HEK293T (cell line): Measurements from ENCODE around the gene SEC61A1.

Experiments used
- ARNT ChIP-seq: fragments of 450-650 bp; IDR thresholded peaks from 2 replicates; pipeline ENCODE4 v1.6.1; 2017; ENCODE audit warnings: mild to moderate bottlenecking
- BHLHE40 ChIP-seq: fragments of 450-650 bp; IDR thresholded peaks from 2 replicates; pipeline ENCODE4 v1.6.1; 2016; ENCODE audit warnings: mild to moderate bottlenecking, moderate library complexity, borderline replicate concordance
- CTBP1 ChIP-seq: fragments of 450-650 bp; IDR thresholded peaks from 2 replicates; pipeline ENCODE4 v1.6.1; 2016; ENCODE audit warnings: borderline replicate concordance
- ELF4 ChIP-seq: fragments of 450-650 bp; IDR thresholded peaks from 2 replicates; pipeline ENCODE4 v1.6.1; 2017; ENCODE audit warnings: antibody characterized with exemption
- FOXA1 ChIP-seq: fragments of 450-650 bp; IDR thresholded peaks from 2 replicates; pipeline ENCODE4 v1.6.1; 2016; ENCODE audit warnings: mild to moderate bottlenecking
- FOXK2 ChIP-seq: fragments of 450-650 bp; IDR thresholded peaks from 2 replicates; pipeline ENCODE4 v1.6.1; 2016; ENCODE audit warnings: mild to moderate bottlenecking
- FOXM1 ChIP-seq: fragments of 450-650 bp; IDR thresholded peaks from 2 replicates; pipeline ENCODE4 v1.6.1; 2017; ENCODE audit warnings: mild to moderate bottlenecking, borderline replicate concordance
- L3MBTL2 ChIP-seq: fragments of 450-650 bp; conservative IDR thresholded peaks from 2 replicates; pipeline ENCODE4 v1.6.1; 2016; ENCODE audit warnings: mild to moderate bottlenecking
- LEF1 ChIP-seq: fragments of 450-650 bp; IDR thresholded peaks from 2 replicates; pipeline ENCODE4 v1.6.1; 2017; ENCODE audit warnings: mild to moderate bottlenecking, borderline replicate concordance
- NFRKB ChIP-seq: fragments of 450-650 bp; IDR thresholded peaks from 2 replicates; pipeline ENCODE4 v1.6.1; 2016; ENCODE audit warnings: mild to moderate bottlenecking, moderate library complexity
- PKNOX1 ChIP-seq: fragments of 450-650 bp; IDR thresholded peaks from 2 replicates; pipeline ENCODE4 v1.6.1; 2016
- SP1 ChIP-seq: fragments of 450-650 bp; IDR thresholded peaks from 2 replicates; pipeline ENCODE4 v1.6.1; 2017
- SUZ12 ChIP-seq: fragments of 450-650 bp; IDR thresholded peaks from 2 replicates; pipeline ENCODE4 v1.6.1; 2016; ENCODE audit warnings: mild to moderate bottlenecking
- TARDBP ChIP-seq: fragments of 450-650 bp; IDR thresholded peaks from 2 replicates; pipeline ENCODE4 v1.6.1; 2016

- TF ChIP-seq FOXA1, result no peak
- TF ChIP-seq SUZ12, result no peak
- peak; percentile 21; the same call in 1 of the 2 replicates for TF ChIP-seq ELF4
- peak; percentile 94 for TF ChIP-seq L3MBTL2
- TF ChIP-seq CTBP1, result no peak
- TF ChIP-seq NFRKB, result no peak
- TF ChIP-seq FOXK2, result no peak
- peak; percentile 51; the same call in 1 of the 2 replicates for TF ChIP-seq TARDBP
- TF ChIP-seq SP1, result no peak
- no peak for TF ChIP-seq BHLHE40
- TF ChIP-seq FOXM1, result no peak
- TF ChIP-seq ARNT, result no peak
- TF ChIP-seq LEF1, result no peak
- no peak for TF ChIP-seq PKNOX1
Observed at GRCh38 chr3:128051837-128052594, at the start of gene SEC61A1.
